CD4-positive, alpha-beta T cell (primary cell): ENCODE results near the gene INPP5A. TPM values are rescaled to one million over a fixed set of nuclear protein-coding genes. Genes with fewer than 3 reads are reported as not detected.

Experiments used
- ATAC-seq: fragments of 200-7000 bp; cut with Tn5 transposase; one replicate; pipeline ENCODE4 v1.10.0; 2022; ENCODE audit warnings: mild to moderate bottlenecking; ENCODE audit not compliant: poor library complexity
- CTCF ChIA-PET: fragments of 350-600 bp; sonication (Branson Sonifier 250); formaldehyde crosslinking; loops from one replicate; lab custom pipeline; 2021; ENCODE audit warnings: antibody characterized with exemption, inconsistent platforms; lab: Charles Lee
- POLR2A ChIA-PET: fragments of 350-600 bp; sonication (Branson Sonifier 250); formaldehyde crosslinking; loops from one replicate; lab custom pipeline; 2021; ENCODE audit warnings: antibody characterized with exemption, inconsistent platforms; lab: Charles Lee
- DNase-seq, 14 experiments: peaks; one replicate each; pipeline ENCODE4 v3.0.0-alpha.2; 2013 to 2020; ENCODE audit warnings: mixed read lengths in 2 of 14
- H3K27ac ChIP-seq, 2 donors: one replicate each; pipeline versions ENCODE4 v1.5.1 to v1.7.0; 2013; ENCODE audit warnings: low read length in 2 of 2, low read depth in 1 of 2, mild to moderate bottlenecking in 1 of 2
- H3K27me3 ChIP-seq, 2 experiments: 1 replicate in 1 of 2; 2 replicates in 1 of 2; pipeline versions ENCODE4 v1.6.1 to v1.7.0; 2013; ENCODE audit warnings: low read length in 2 of 2, control low read depth in 1 of 2, mild to moderate bottlenecking in 1 of 2, moderate library complexity in 1 of 2; ENCODE audit not compliant: insufficient read depth in 2 of 2, control insufficient read depth in 1 of 2
- H3K36me3 ChIP-seq: one replicate; pipeline ENCODE4 v1.6.1; 2013; ENCODE audit warnings: low read length, control low read depth; ENCODE audit not compliant: insufficient read depth
- H3K4me1 ChIP-seq: one replicate; pipeline ENCODE4 v1.6.1; 2013; ENCODE audit warnings: low read length, control low read depth; ENCODE audit not compliant: insufficient read depth
- H3K4me3 ChIP-seq: one replicate; pipeline ENCODE4 v1.5.1; 2013; ENCODE audit warnings: mild to moderate bottlenecking, low read length, moderate library complexity
- H3K9me3 ChIP-seq, 2 experiments: 1 replicate in 1 of 2; 2 replicates in 1 of 2; pipeline versions ENCODE4 v1.6.1 to v1.7.0; 2013; ENCODE audit warnings: low read length in 2 of 2, mild to moderate bottlenecking in 2 of 2, control low read depth in 1 of 2, moderate library complexity in 1 of 2; ENCODE audit not compliant: control insufficient read depth in 1 of 2, insufficient read depth in 1 of 2
- H3K27ac Mint-ChIP-seq: one replicate; pipeline ENCODE4 v1.8.0; 2020; ENCODE audit warnings: mixed read lengths
- H3K27me3 Mint-ChIP-seq: one replicate; pipeline ENCODE4 v1.8.0; 2021; ENCODE audit warnings: mixed read lengths
- H3K36me3 Mint-ChIP-seq: one replicate; pipeline ENCODE4 v1.8.0; 2021; ENCODE audit warnings: low read depth, mixed read lengths
- H3K4me1 Mint-ChIP-seq: one replicate; pipeline ENCODE4 v1.8.0; 2021; ENCODE audit warnings: low read depth, mixed read lengths
- H3K4me3 Mint-ChIP-seq: one replicate; pipeline ENCODE4 v1.8.0; 2020; ENCODE audit warnings: mild to moderate bottlenecking, mixed read lengths
- H3K9me3 Mint-ChIP-seq: one replicate; pipeline ENCODE4 v1.8.0; 2020; ENCODE audit warnings: mixed read lengths
- intact Hi-C, 2 experiments: fragments of 100-400 bp; cut with DNase I in 1 of 2; cut with micrococcal nuclease in 1 of 2; formaldehyde crosslinking; loops; one replicate each; pipeline versions ENCODE4 v1.15.1 to v1.9.0; 2023 to 2025; cut with DNase I, micrococcal nuclease
- total RNA-seq, 174 experiments: library from RNA in 2 of 174; stranded (reverse) in 2 of 174; gene quantifications; one replicate each; pipeline ENCODE4 v1.2.3 and lab custom pipeline; 2021 to 2026
- TF ChIP-seq, protein P1 (sequence below): fragments of 200-600 bp; IDR thresholded peaks from one replicate; pipeline ENCODE4 v1.8.0; 2022; ENCODE audit warnings: antibody characterized with exemption, mild to moderate bottlenecking

Gene INPP5A
- total RNA-seq, 2 experiments from 2014 or later: 22.0 to 24.8 TPM

DNA sequence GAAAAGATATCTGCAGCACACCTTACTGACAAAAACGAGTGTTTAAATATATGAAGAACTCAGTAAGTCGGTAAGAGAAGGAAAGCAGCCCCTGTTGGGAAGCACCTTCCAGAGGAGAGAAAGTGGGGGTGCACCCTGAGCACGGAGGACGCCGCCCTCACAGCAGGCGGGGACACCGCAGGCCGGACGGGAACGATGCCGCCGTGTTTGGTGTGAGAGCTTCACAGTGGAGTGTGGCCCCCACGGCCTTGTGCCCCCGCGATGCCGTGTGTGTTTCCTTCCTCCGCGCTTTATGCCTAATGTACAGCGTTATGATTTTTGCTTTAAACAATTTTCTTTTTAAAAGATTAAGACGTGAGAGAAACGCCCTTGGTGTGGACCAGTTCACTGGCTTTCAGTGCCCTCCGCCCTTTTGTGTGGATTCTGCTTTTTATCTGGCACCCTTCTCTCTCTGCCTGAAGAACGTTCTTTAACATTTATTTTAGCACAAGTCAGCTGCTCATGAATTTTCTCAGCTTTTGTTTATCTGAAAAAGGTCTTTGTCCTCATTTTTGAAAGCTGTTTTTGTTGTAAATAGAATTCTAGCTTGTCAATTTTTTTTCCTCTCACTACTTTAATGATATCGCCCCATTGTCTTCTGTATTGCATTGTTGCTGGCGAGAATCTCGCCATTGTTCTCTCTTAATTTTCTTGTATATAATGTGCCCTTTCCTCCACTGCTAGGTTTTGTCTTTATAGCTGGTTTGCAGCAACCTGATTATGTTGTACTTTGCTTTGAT lies 110.7 kb downstream of the INPP5A start:
- Mint-ChIP-seq H3K36me3 (peaks cover 31% of the 10 kb centered on the region), H3K9me3 (no peaks in the 10 kb centered on the region), H3K4me1 (no peaks in the 10 kb centered on the region), H3K27ac (no peak overlapping the region), H3K4me3 (no peak overlapping the region), H3K27me3 (no peaks in the 10 kb centered on the region)
- ATAC-seq (no peak), DNase-seq (no peak)
- Histone ChIP-seq H3K36me3 (peaks cover 28% of the 10 kb centered on the region), H3K4me3 (no peak overlapping the region), H3K9me3 (peaks cover 0 to 5% of the 10 kb centered on the region in 2 experiments), H3K4me1 (no peaks in the 10 kb centered on the region), H3K27me3 (no peaks in the 10 kb centered on the region), H3K27ac (no peak overlapping the region)
- TF ChIP-seq, protein P1, sequence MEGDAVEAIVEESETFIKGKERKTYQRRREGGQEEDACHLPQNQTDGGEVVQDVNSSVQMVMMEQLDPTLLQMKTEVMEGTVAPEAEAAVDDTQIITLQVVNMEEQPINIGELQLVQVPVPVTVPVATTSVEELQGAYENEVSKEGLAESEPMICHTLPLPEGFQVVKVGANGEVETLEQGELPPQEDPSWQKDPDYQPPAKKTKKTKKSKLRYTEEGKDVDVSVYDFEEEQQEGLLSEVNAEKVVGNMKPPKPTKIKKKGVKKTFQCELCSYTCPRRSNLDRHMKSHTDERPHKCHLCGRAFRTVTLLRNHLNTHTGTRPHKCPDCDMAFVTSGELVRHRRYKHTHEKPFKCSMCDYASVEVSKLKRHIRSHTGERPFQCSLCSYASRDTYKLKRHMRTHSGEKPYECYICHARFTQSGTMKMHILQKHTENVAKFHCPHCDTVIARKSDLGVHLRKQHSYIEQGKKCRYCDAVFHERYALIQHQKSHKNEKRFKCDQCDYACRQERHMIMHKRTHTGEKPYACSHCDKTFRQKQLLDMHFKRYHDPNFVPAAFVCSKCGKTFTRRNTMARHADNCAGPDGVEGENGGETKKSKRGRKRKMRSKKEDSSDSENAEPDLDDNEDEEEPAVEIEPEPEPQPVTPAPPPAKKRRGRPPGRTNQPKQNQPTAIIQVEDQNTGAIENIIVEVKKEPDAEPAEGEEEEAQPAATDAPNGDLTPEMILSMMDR: no peak
- ChIA-PET POLR2A (no interaction called here), CTCF (no interaction called here)
- intact Hi-C loops: no loop called here

DNA sequence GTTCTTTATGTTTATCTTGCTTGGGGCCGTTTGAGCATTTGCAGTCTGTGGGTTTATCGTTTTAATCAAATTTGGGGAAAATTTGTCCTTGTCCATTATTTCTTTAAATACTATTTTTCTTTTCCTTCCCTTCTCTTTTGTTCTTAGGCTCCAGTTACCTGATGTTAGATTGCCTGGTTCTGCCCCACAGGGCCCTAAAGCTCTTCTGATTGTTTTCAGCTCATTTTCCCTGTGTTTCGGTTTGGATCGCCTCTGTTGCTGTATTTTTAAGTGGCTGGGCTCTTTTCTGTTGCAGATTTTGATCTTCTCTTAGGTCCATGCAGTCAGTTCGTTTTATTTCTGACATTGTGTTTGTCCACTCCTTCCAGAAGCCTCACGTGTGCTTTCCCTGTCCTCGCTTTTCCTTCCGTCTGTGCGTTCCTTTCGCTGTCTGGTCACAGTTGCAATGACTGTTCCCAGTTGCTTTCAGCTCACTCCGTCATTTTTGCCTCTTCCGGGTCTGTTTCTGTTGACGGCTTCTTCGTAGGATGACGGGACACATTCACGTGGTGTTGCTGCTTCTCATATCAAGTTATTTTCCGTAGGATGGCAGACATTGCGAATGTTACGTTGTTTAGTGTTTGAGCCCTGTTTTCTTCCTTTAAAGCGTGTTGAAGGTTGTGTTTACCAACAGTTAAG lies 111.4 kb downstream of the INPP5A start:
- Mint-ChIP-seq H3K4me1 (no peaks in the 10 kb centered on the region), H3K9me3 (no peaks in the 10 kb centered on the region), H3K27me3 (no peaks in the 10 kb centered on the region), H3K4me3 (no peak overlapping the region), H3K27ac (no peak overlapping the region), H3K36me3 (peaks cover 31% of the 10 kb centered on the region)
- Histone ChIP-seq H3K4me3 (no peak overlapping the region), H3K36me3 (peaks cover 32% of the 10 kb centered on the region), H3K27ac (no peak overlapping the region), H3K9me3 (peaks cover 0 to 5% of the 10 kb centered on the region in 2 experiments), H3K27me3 (no peaks in the 10 kb centered on the region), H3K4me1 (no peaks in the 10 kb centered on the region)
- POLR2A ChIA-PET: no interaction called here
- DNase-seq (no peak), ATAC-seq (no peak)
- CTCF ChIA-PET: no interaction called here
- intact Hi-C loops: no loop called here
- TF ChIP-seq, protein P1: no peak

DNA sequence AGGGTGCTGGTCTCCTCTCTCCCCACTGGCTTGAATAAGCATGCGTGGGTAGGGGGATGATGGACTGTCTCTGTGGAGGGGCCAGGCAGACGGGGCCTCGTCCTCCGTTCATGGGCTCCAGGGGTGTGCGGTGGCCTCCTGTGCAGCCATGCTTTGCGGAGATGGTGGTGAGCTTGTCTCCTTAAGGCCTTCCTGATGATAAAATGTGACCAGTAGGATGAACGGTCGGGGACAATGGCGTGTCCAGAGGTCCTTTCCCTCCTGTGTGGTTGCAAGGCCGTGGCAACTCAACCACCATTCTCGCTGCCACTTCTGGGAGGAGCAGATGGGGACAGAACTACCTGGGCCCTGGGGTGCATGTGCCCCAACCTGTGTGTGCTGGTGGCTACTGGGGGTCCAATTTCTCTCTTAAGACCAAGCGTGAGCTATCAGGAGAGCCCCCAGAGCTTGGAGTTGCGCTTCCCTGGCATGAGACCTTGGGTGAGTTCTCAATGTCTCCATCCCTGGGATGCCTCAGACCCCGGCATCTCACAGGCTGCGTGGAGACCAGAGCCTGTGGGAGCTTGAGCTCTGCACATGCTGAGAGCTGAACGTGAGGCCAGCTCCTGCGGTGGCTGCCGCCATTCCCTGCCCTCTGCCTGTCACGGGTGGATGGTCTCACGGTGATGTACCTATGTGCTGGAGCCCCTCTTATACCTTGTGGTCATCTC lies 112.2 kb downstream of the INPP5A start:
- TF ChIP-seq, protein P1: no peak
- no peak overlapping the region for H3K4me3 ChIP-seq
- H3K36me3 ChIP-seq: peaks cover 32% of the 10 kb centered on the region
- ChIA-PET CTCF (no interaction called here), POLR2A (no interaction called here)
- Mint-ChIP-seq H3K4me3 (no peak overlapping the region), H3K27me3 (no peaks in the 10 kb centered on the region), H3K27ac (no peak overlapping the region), H3K36me3 (peaks cover 35% of the 10 kb centered on the region), H3K4me1 (peaks cover 4% of the 10 kb centered on the region), H3K9me3 (no peaks in the 10 kb centered on the region)
- peaks cover 7% of the 10 kb centered on the region for H3K4me1 ChIP-seq
- no peak for ATAC-seq
- H3K27me3 ChIP-seq: no peaks in the 10 kb centered on the region
- no peak for DNase-seq
- intact Hi-C loops: no loop called here
- H3K27ac ChIP-seq: no peak overlapping the region
- H3K9me3 ChIP-seq: peaks cover 0 to 5% of the 10 kb centered on the region in 2 experiments
